NT2/D1 (cell line): ENCODE results near the gene MAP6D1.

Source experiments
- DNase-seq: peaks from one replicate; pipeline ENCODE4 v3.0.0-alpha.2; 2011; ENCODE audit warnings: low read depth, low spot score
- H3K27me3 ChIP-seq: 2 replicates; pipeline ENCODE4 v1.6.0; 2011; ENCODE audit warnings: mild to moderate bottlenecking; ENCODE audit not compliant: insufficient read length, insufficient read depth
- H3K36me3 ChIP-seq: 2 replicates; pipeline ENCODE4 v1.6.1; 2011; ENCODE audit warnings: mild to moderate bottlenecking, low read length, mixed read lengths; ENCODE audit not compliant: insufficient read depth, insufficient read length
- H3K4me1 ChIP-seq: 2 replicates; pipeline ENCODE4 v1.5.1; 2011; ENCODE audit not compliant: insufficient read depth, insufficient read length
- H3K4me3 ChIP-seq: 2 replicates; pipeline ENCODE4 v1.5.1; 2011; ENCODE audit warnings: low read depth; ENCODE audit not compliant: insufficient read length
- H3K9ac ChIP-seq: 2 replicates; pipeline ENCODE4 v1.6.0; 2011; ENCODE audit warnings: low read depth; ENCODE audit not compliant: insufficient read length
- H3K9me3 ChIP-seq: 2 replicates; pipeline ENCODE4 v1.5.1; 2011; ENCODE audit warnings: mild to moderate bottlenecking, low read length; ENCODE audit not compliant: insufficient read depth
- SUZ12 ChIP-seq: IDR thresholded peaks from 2 replicates; pipeline ENCODE4 v1.6.1; 2011; ENCODE audit not compliant: insufficient read length, insufficient read depth; ENCODE audit errors: extremely low read depth
- YY1 ChIP-seq: IDR thresholded peaks from 2 replicates; pipeline ENCODE4 v1.6.1; 2011; ENCODE audit not compliant: insufficient read length, insufficient read depth
- ZNF274 ChIP-seq: IDR thresholded peaks from 2 replicates; pipeline ENCODE4 v1.6.1; 2011; ENCODE audit warnings: mild to moderate bottlenecking, low read depth, low read length

MAP6D1 gene

DNA sequence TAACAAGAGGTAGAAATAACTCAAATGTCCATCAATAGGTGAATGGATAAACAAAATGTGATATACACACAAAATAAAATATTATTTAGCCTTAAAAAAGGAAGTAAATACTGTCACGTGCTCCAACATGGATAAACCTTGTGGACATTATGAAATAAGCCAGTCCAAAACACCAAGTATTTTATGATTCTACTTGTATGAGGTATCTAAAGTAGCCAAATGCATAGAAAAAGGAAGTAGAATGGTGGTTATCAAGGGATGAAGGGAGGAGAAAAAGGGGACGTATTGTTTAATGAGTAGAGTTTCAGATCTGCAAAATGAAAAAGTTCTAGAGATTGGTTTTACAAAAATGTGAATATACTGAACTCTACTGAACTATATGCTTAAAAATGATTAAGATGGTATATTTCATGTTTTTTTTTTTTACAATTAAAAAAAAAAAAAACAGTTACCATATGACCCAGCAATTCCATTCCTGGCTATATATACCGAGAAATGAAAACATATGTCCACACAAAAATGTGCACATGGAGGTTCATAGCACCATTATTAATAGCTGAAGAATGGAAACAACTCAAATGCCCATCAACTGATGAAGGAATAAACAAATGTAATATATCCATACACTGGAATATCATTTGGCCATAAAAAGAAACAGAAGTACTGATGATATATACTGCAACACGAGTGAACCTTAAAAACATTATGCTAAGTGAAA, 29.1 kb upstream of the MAP6D1 start:
- Histone ChIP-seq H3K36me3 (peaks cover 69% of the 10 kb centered on the region), H3K4me3 (no peak overlapping the region)
- TF ChIP-seq SUZ12, result no peak
- no peak for TF ChIP-seq YY1
- TF ChIP-seq ZNF274, result no peak

DNA sequence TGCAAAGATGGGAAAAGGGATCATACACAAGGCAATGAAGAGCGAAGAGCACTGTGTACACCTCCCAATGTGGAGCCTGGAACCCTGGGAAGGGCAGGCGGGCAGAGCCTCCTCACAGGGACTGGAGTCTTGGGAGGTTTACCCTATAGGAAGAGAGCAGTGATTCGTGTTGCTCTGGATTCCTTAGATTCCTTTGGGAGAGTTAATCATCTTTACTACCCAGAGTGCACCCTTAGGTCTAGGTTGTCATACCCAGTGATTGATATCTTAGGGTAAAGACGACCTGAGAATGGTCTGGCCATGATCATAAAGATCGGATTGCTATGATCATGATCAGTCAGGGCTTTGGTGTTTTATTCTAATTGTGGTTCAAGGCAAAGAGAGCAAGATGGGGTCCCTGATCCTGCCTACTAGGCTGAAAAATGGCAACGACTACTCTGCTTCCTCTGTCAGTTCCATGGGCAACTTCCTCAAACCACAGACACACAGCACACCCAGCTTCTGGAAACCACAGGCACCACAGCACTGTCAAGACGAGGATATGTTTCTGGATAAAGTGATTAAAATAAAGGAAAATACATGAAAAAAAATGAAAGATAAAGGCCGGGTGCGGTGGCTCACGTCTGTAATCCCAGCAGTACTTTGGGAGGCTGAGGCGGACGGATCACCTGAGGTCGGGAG, 20.4 kb upstream of the MAP6D1 start:
- TF ChIP-seq ZNF274 (no peak), SUZ12 (no peak), YY1 (no peak)
- Histone ChIP-seq H3K36me3 (peaks cover 75% of the 10 kb centered on the region), H3K4me1 (no peaks in the 10 kb centered on the region), H3K4me3 (no peak overlapping the region), H3K9me3 (no peaks in the 10 kb centered on the region), H3K9ac (no peak overlapping the region), H3K27me3 (no peaks in the 10 kb centered on the region)
- DNase-seq, result no peak

More for the DNA sequence above, 29.1 kb upstream of the MAP6D1 start:
- H3K4me1 ChIP-seq, result no peaks in the 10 kb centered on the region
- no peak for DNase-seq
- no peak overlapping the region for H3K9ac ChIP-seq
- no peaks in the 10 kb centered on the region for H3K27me3 ChIP-seq
- no peaks in the 10 kb centered on the region for H3K9me3 ChIP-seq

DNA sequence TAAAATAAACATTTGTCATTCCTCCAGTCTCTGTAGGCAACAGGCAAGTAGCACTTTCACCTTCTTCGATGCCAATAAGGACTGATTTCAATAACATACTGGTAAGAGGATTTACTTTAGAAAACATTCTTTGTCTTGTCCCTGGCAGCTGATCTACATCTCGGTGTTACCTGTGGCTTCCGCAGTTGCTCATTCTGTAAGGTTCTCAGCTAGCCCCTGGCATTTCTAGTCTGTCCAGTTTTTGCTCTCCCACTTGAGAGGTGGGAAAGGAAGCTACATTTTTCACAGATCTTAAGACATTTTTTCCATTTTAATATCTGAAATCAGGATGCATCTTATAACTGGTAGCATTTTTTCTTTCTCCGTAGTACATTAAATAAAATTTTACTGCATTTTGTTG, 19.7 kb upstream of the MAP6D1 start:
- no peak for DNase-seq
- peaks cover 75% of the 10 kb centered on the region for H3K36me3 ChIP-seq
- no peaks in the 10 kb centered on the region for H3K4me1 ChIP-seq
- H3K9me3 ChIP-seq, result no peaks in the 10 kb centered on the region
- H3K9ac ChIP-seq, result no peak overlapping the region
- TF ChIP-seq ZNF274 (no peak), YY1 (no peak), SUZ12 (no peak)
- H3K27me3 ChIP-seq, result no peaks in the 10 kb centered on the region
- H3K4me3 ChIP-seq, result no peak overlapping the region

DNA sequence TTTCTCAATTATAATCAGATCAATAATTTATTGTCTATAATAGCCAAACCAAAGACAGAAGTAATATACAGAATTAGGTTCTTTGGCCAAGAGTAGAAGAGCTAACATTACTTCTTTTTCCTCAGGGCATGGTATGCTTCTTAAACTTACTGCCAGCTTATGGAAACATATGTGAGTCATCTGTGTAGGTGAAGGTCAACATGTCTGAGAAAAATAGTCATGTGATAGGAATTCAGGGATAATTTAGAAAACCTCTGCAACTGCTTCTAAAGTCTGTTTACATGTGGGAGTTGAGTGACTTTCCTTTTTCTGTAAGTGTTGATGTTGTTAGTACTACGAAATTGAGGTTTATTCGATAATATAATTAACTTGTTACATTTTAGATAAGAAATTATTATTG, 19.2 kb upstream of the MAP6D1 start:
- H3K9me3 ChIP-seq, result no peaks in the 10 kb centered on the region
- H3K36me3 ChIP-seq, result peaks cover 77% of the 10 kb centered on the region
- no peaks in the 10 kb centered on the region for H3K27me3 ChIP-seq
- DNase-seq, result no peak
- no peaks in the 10 kb centered on the region for H3K4me1 ChIP-seq
- no peak for TF ChIP-seq YY1
- TF ChIP-seq ZNF274, result no peak
- no peak for TF ChIP-seq SUZ12
- no peak overlapping the region for H3K4me3 ChIP-seq
- no peak overlapping the region for H3K9ac ChIP-seq

DNA sequence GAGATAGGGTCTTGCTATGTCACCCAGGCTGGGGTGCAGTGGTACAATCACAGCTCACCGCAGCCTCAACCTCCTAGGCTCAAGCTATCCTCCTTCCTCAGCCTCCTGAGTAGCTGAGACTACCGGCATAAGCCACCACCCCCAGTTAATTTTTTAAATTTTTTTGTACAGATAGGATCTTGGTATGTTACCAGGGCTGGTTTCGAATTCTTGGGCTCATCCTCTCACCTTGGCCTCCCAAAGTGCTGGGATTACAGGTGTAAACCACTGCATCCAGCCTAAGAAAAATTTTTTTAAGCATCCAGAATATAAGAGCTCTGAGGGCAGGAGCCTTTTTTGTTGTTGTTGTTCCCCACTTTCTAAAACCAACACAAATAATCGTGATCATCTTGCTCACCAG, 14.4 kb upstream of the MAP6D1 start:
- Histone ChIP-seq H3K9me3 (no peaks in the 10 kb centered on the region), H3K4me1 (no peaks in the 10 kb centered on the region), H3K27me3 (no peaks in the 10 kb centered on the region), H3K36me3 (peaks cover 72% of the 10 kb centered on the region), H3K9ac (no peak overlapping the region), H3K4me3 (no peak overlapping the region)
- DNase-seq, result no peak
- TF ChIP-seq SUZ12 (no peak), ZNF274 (no peak), YY1 (no peak)

DNA sequence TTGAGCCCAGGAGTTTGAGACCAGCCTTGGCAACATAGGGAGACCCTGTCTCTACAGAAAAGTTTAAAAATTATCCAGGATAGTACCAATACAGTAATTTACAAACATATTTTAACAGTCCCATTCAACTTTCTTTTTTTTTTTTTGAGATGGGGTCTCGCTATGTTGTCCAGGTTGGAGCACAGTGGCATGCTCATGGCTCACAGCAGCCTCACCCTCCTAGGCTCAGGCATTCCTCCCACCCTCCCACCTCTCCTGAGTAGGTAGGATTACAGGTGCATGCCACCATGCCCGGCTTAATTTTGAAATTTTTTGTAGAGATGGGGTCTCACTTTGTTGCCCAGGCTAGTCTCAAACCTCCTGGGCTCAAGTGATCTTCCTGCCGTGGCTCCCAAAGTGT, 12.5 kb upstream of the MAP6D1 start:
- no peaks in the 10 kb centered on the region for H3K4me1 ChIP-seq
- H3K9me3 ChIP-seq, result no peaks in the 10 kb centered on the region
- TF ChIP-seq YY1 (no peak), SUZ12 (no peak), ZNF274 (no peak)
- no peak overlapping the region for H3K4me3 ChIP-seq
- no peaks in the 10 kb centered on the region for H3K27me3 ChIP-seq
- no peak for DNase-seq
- peaks cover 73% of the 10 kb centered on the region for H3K36me3 ChIP-seq
- no peak overlapping the region for H3K9ac ChIP-seq

DNA sequence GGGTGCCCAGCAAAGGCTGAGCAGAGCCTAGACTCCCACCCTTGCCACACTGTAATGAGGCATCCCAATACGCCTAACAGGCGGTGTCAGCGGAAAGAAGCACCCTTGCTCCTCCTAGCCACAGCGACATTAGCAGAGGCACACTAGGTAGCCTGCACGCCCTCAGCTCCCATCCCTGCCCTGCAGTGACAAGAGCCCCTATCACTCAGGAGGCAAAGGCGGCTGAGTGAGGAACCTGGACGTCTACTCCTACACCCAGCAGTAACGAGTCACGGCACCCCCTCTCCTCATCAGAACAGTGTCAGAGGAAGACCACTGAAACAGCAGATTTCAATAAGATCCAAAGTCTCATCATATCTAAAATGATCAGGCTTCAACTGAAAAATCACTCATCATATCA, 12.0 kb upstream of the MAP6D1 start:
- Histone ChIP-seq H3K27me3 (no peaks in the 10 kb centered on the region), H3K36me3 (peaks cover 74% of the 10 kb centered on the region), H3K9ac (no peak overlapping the region), H3K9me3 (no peaks in the 10 kb centered on the region), H3K4me1 (no peaks in the 10 kb centered on the region), H3K4me3 (no peak overlapping the region)
- no peak for DNase-seq
- no peak for TF ChIP-seq YY1
- no peak for TF ChIP-seq SUZ12
- TF ChIP-seq ZNF274, result no peak
